Stimulated activated CD8-positive, alpha-beta memory T cell treated with anti-CD3 and anti-CD28 coated beads, Interleukin-15, amount 100 ng/mL, for 24 hours (primary cell): ENCODE measurements around the gene C12orf56.
"Not testable (repeated sequence)": the region's sequence is repeated elsewhere in the genome, so short reads cannot be mapped to it uniquely, and the experiment has no call there.

ENCODE experiments used
- DNase-seq: peaks from one replicate; pipeline ENCODE4 v3.0.0-alpha.2; 2020; ENCODE audit warnings: low read depth

The C12orf56 gene

GRCh38 chr12:64387197-64387816, 3.3 kb downstream of the C12orf56 start:
- no peak for DNase-seq

GRCh38 chr12:64385468-64385867, 5.1 kb downstream of the C12orf56 start:
- no peak for DNase-seq

GRCh38 chr12:64385019-64385418, 5.5 kb downstream of the C12orf56 start:
- DNase-seq = no peak

- DNase-seq = no peak
Measured at GRCh38 chr12:64383675-64384074, 6.9 kb downstream of the C12orf56 start.

- DNase-seq = no peak
Measured at GRCh38 chr12:64362721-64363305, 27.7 kb downstream of the C12orf56 start.

- DNase-seq = not testable (repeated sequence)
Measured at GRCh38 chr12:64361173-64361572, 29.4 kb downstream of the C12orf56 start.

GRCh38 chr12:64356209-64356608, 34.3 kb downstream of the C12orf56 start:
- DNase-seq = not testable (repeated sequence)

- no peak for DNase-seq
Measured at GRCh38 chr12:64352181-64352580, 38.4 kb downstream of the C12orf56 start.

- DNase-seq = no peak
Measured at GRCh38 chr12:64351265-64351664, 39.3 kb downstream of the C12orf56 start.

GRCh38 chr12:64347630-64348029, 42.9 kb downstream of the C12orf56 start:
- no peak for DNase-seq

GRCh38 chr12:64344631-64345030, 45.9 kb downstream of the C12orf56 start:
- DNase-seq = not testable (repeated sequence)

- not testable (repeated sequence) for DNase-seq
Measured at GRCh38 chr12:64340546-64340945, 50.0 kb downstream of the C12orf56 start.

GRCh38 chr12:64335886-64336466, 54.6 kb downstream of the C12orf56 start:
- DNase-seq = no peak

- no peak for DNase-seq
Measured at GRCh38 chr12:64332938-64333337, 57.6 kb downstream of the C12orf56 start.

- DNase-seq = no peak
Measured at GRCh38 chr12:64332296-64332695, 58.3 kb downstream of the C12orf56 start.

GRCh38 chr12:64329031-64329710, 61.4 kb downstream of the C12orf56 start:
- DNase-seq = not testable (repeated sequence)

GRCh38 chr12:64325055-64325454, 65.5 kb downstream of the C12orf56 start:
- no peak for DNase-seq

GRCh38 chr12:64323476-64324225, 66.9 kb downstream of the C12orf56 start:
- no peak for DNase-seq

- DNase-seq = no peak
Measured at GRCh38 chr12:64323006-64323405, 67.6 kb downstream of the C12orf56 start.

GRCh38 chr12:64320611-64321010, 69.9 kb downstream of the C12orf56 start:
- DNase-seq = no peak

GRCh38 chr12:64319540-64320225, 70.9 kb downstream of the C12orf56 start:
- not testable (repeated sequence) for DNase-seq

- DNase-seq = no peak
Measured at GRCh38 chr12:64318605-64319004, 72.0 kb downstream of the C12orf56 start.
